SHP77 treated with DMSO at 0.1 percent for 48 hours (cell line): ENCODE results near the gene CIITA.
A peak's percentile ranks its signal among the peaks of the same experiment; 100 is the strongest.
"Not testable (repeated sequence)": the region's sequence is repeated elsewhere in the genome, so short reads cannot be mapped to it uniquely, and the experiment has no call there.

ENCODE experiments used
- DNase-seq: peaks from one replicate; lab custom pipeline; 2025; lab: John Stamatoyannopoulos, UW

Gene CIITA

GRCh38 chr16:10934325-10935107, 57.5 kb downstream of the CIITA start:
- DNase-seq, result no peak

GRCh38 chr16:10935226-10935915, 58.4 kb downstream of the CIITA start:
- DNase-seq, result no peak

GRCh38 chr16:10936272-10936984, 59.4 kb downstream of the CIITA start:
- no peak for DNase-seq

- DNase-seq, result no peak
Measured at GRCh38 chr16:10937068-10937859, 60.3 kb downstream of the CIITA start.

GRCh38 chr16:10938321-10938720, 61.3 kb downstream of the CIITA start:
- DNase-seq, result no peak

GRCh38 chr16:10938796-10939648, 62.0 kb downstream of the CIITA start:
- no peak for DNase-seq

- no peak for DNase-seq
Measured at GRCh38 chr16:10939649-10940234, 62.7 kb downstream of the CIITA start.

- DNase-seq, result no peak
Measured at GRCh38 chr16:10940501-10941079, 63.6 kb downstream of the CIITA start.

- no peak for DNase-seq
Measured at GRCh38 chr16:10941127-10941933, 64.3 kb downstream of the CIITA start.

- DNase-seq, result not testable (repeated sequence)
Measured at GRCh38 chr16:10941935-10942351, 64.9 kb downstream of the CIITA start.

GRCh38 chr16:10942352-10943063, 65.5 kb downstream of the CIITA start, which contains the start of gene DEXI:
TSS of gene DEXI (minus strand) at chr16:10942468. CDS start at chr16:10942005, 463 bp downstream.
- DNase-seq, result peak; percentile 88

- no peak for DNase-seq
Measured at GRCh38 chr16:10943064-10943353, 66.0 kb downstream of the CIITA start.

- DNase-seq, result peak; percentile 94
Measured at GRCh38 chr16:10944249-10945064, 67.5 kb downstream of the CIITA start, which contains the start of gene CLEC16A. TSS of gene CLEC16A (plus strand) at chr16:10944564. CDS start at chr16:10944718, 154 bp downstream.

GRCh38 chr16:10945065-10945787, 68.2 kb downstream of the CIITA start:
- DNase-seq, result no peak

GRCh38 chr16:10946308-10946707, 69.3 kb downstream of the CIITA start:
- no peak for DNase-seq

- DNase-seq, result no peak
Measured at GRCh38 chr16:10947211-10947787, 70.3 kb downstream of the CIITA start.
